ENCODE measurements around the gene NSFL1C.

GRCh38 chr20:1463971-1464570 lies 2.6 kb downstream of the NSFL1C start:
- TF ChIP-seq CTCF (IDR thresholded peaks at IDR 0.05): no peak
- TF ChIP-seq, protein P1, sequence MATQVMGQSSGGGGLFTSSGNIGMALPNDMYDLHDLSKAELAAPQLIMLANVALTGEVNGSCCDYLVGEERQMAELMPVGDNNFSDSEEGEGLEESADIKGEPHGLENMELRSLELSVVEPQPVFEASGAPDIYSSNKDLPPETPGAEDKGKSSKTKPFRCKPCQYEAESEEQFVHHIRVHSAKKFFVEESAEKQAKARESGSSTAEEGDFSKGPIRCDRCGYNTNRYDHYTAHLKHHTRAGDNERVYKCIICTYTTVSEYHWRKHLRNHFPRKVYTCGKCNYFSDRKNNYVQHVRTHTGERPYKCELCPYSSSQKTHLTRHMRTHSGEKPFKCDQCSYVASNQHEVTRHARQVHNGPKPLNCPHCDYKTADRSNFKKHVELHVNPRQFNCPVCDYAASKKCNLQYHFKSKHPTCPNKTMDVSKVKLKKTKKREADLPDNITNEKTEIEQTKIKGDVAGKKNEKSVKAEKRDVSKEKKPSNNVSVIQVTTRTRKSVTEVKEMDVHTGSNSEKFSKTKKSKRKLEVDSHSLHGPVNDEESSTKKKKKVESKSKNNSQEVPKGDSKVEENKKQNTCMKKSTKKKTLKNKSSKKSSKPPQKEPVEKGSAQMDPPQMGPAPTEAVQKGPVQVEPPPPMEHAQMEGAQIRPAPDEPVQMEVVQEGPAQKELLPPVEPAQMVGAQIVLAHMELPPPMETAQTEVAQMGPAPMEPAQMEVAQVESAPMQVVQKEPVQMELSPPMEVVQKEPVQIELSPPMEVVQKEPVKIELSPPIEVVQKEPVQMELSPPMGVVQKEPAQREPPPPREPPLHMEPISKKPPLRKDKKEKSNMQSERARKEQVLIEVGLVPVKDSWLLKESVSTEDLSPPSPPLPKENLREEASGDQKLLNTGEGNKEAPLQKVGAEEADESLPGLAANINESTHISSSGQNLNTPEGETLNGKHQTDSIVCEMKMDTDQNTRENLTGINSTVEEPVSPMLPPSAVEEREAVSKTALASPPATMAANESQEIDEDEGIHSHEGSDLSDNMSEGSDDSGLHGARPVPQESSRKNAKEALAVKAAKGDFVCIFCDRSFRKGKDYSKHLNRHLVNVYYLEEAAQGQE (IDR thresholded peaks at IDR 0.05; ENCODE audit: insufficient read depth in 1 of 2, low read depth in 2 of 2, low read length in 1 of 2): no peak

All from Panc1 (cell line).